IMR-90 (cell line): ENCODE data around the gene GJC3. TPM values are rescaled to one million over a fixed set of nuclear protein-coding genes. Genes with fewer than 3 reads are reported as not detected.
"Not testable (repeated sequence)": the region's sequence is repeated elsewhere in the genome, so short reads cannot be mapped to it uniquely, and the experiment has no call there.

Source experiments
- ATAC-seq: fragments of 200-7000 bp; cut with Tn5 transposase; 2 replicates; pipeline ENCODE4 v1.9.1; 2020; ENCODE audit warnings: low read depth, mild to moderate bottlenecking, moderate library complexity
- BruUV-seq: library from RNA; stranded (reverse); fragments of 400-500 nt; replicated peaks from 2 replicates; lab custom pipeline; 2021; lab: Mats Ljungman, UMichigan
- CTCF ChIA-PET: fragments of 300-600 bp; formaldehyde crosslinking; extraction: SDS; loops from one replicate; lab custom pipeline; 2021; ENCODE audit warnings: antibody characterized with exemption; lab: Yijun Ruan, JAX
- POLR2A ChIA-PET: fragments of 300-600 bp; sonication (Branson Sonifier 250); formaldehyde crosslinking; loops from one replicate; lab custom pipeline; 2022; ENCODE audit warnings: antibody characterized with exemption; ENCODE audit not compliant: unreplicated experiment; lab: Charles Lee
- DNase-seq: peaks from one replicate; pipeline ENCODE4 v3.0.0; 2013
- H2AFZ ChIP-seq: replicated peaks from 2 replicates; pipeline ENCODE3; 2013; ENCODE audit warnings: low read length, mild to moderate bottlenecking; ENCODE audit not compliant: poor library complexity
- H2AK5ac ChIP-seq: 2 replicates; pipeline ENCODE4 v1.6.1; 2013; ENCODE audit warnings: low read depth, low read length, inconsistent platforms
- H2AK9ac ChIP-seq: replicated peaks from 2 replicates; pipeline ENCODE3; 2013; ENCODE audit warnings: mild to moderate bottlenecking, low read depth, low read length, moderate library complexity; ENCODE audit not compliant: poor library complexity
- H2BK120ac ChIP-seq: 2 replicates; pipeline ENCODE4 v1.6.1; 2013; ENCODE audit warnings: low read depth, low read length, inconsistent platforms
- H2BK15ac ChIP-seq: 3 replicates; pipeline ENCODE4 v1.6.1; 2013; ENCODE audit warnings: low read depth, low read length, inconsistent platforms
- H2BK20ac ChIP-seq: 2 replicates; pipeline ENCODE4 v1.6.1; 2013; ENCODE audit warnings: low read depth, mild to moderate bottlenecking, inconsistent platforms, low read length, moderate library complexity
- H2BK5ac ChIP-seq: 2 replicates; pipeline ENCODE4 v1.6.1; 2013; ENCODE audit warnings: mild to moderate bottlenecking, low read depth, low read length, inconsistent platforms; ENCODE audit not compliant: poor library complexity, severe bottlenecking
- H3K14ac ChIP-seq: replicated peaks from 2 replicates; pipeline ENCODE4 v1.6.1; 2013; ENCODE audit warnings: low read depth, low read length, inconsistent platforms
- H3K18ac ChIP-seq: 2 replicates; pipeline ENCODE4 v1.6.1; 2013; ENCODE audit warnings: low read depth, low read length, control low read depth
- H3K23ac ChIP-seq: 2 replicates; pipeline ENCODE4 v1.6.1; 2013; ENCODE audit warnings: low read depth, low read length, inconsistent platforms
- H3K27ac ChIP-seq: 2 replicates; pipeline ENCODE4 v1.5.1; 2013; ENCODE audit warnings: mild to moderate bottlenecking, control low read depth, low read length; ENCODE audit not compliant: insufficient read depth
- H3K27me3 ChIP-seq: 2 replicates; pipeline ENCODE4 v1.6.1; 2013; ENCODE audit warnings: low read length; ENCODE audit not compliant: control insufficient read depth, insufficient read depth
- H3K36me3 ChIP-seq: 2 replicates; pipeline ENCODE4 v1.6.1; 2013; ENCODE audit warnings: low read length, mixed read lengths; ENCODE audit not compliant: control insufficient read depth, insufficient read depth
- H3K4ac ChIP-seq: 2 replicates; pipeline ENCODE4 v1.6.1; 2013; ENCODE audit warnings: low read depth, low read length, inconsistent platforms
- H3K4me1 ChIP-seq: 2 replicates; pipeline ENCODE4 v1.6.1; 2013; ENCODE audit warnings: low read length, mixed read lengths; ENCODE audit not compliant: control insufficient read depth, insufficient read depth
- H3K4me2 ChIP-seq: 2 replicates; pipeline ENCODE4 v1.6.1; 2013; ENCODE audit warnings: low read depth, mild to moderate bottlenecking, control low read depth, low read length, moderate library complexity
- H3K4me3 ChIP-seq: 2 replicates; pipeline ENCODE4 v1.5.1; 2013; ENCODE audit warnings: low read depth, mild to moderate bottlenecking, control low read depth, low read length, moderate library complexity; ENCODE audit not compliant: insufficient read depth
- H3K56ac ChIP-seq: 2 replicates; pipeline ENCODE4 v1.6.1; 2013; ENCODE audit warnings: low read length, inconsistent platforms; ENCODE audit not compliant: insufficient read depth; ENCODE audit errors: extremely low read depth
- H3K79me1 ChIP-seq, 2 experiments: 2 replicates each; pipeline ENCODE4 v1.6.1; 2013; ENCODE audit warnings: low read length in 2 of 2, inconsistent platforms in 1 of 2, low read depth in 1 of 2
- H3K9ac ChIP-seq: 2 replicates; pipeline ENCODE4 v1.6.1; 2013; ENCODE audit warnings: low read depth, low read length, control low read depth
- H3K9me1 ChIP-seq: 2 replicates; pipeline ENCODE4 v1.6.1; 2013; ENCODE audit warnings: low read length, inconsistent platforms; ENCODE audit not compliant: insufficient read depth
- H3K9me3 ChIP-seq: 2 replicates; pipeline ENCODE4 v1.6.1; 2013; ENCODE audit warnings: low read length; ENCODE audit not compliant: control insufficient read depth, insufficient read depth
- H4K20me1 ChIP-seq: 2 replicates; pipeline ENCODE4 v1.6.1; 2013; ENCODE audit warnings: low read length, inconsistent platforms; ENCODE audit not compliant: insufficient read depth
- H4K5ac ChIP-seq: 2 replicates; pipeline ENCODE4 v1.6.1; 2013; ENCODE audit warnings: mild to moderate bottlenecking, low read depth, low read length, control low read depth
- H4K8ac ChIP-seq, 2 experiments: 2 replicates each; pipeline ENCODE4 v1.6.1; 2013; ENCODE audit warnings: low read depth in 2 of 2, low read length in 2 of 2, control low read depth in 1 of 2, inconsistent platforms in 1 of 2
- H4K91ac ChIP-seq: 2 replicates; pipeline ENCODE4 v1.6.1; 2013; ENCODE audit warnings: low read depth, low read length, inconsistent platforms; ENCODE audit not compliant: insufficient read depth
- CHD1 ChIP-seq: IDR thresholded peaks from 2 replicates; pipeline ENCODE4 v1.6.1; 2012; ENCODE audit warnings: low read depth, low read length, improper control_type of control experiment
- CTCF ChIP-seq: conservative IDR thresholded peaks from 2 replicates; pipeline ENCODE4 v1.5.1; 2012; ENCODE audit warnings: mild to moderate bottlenecking, low read depth, low read length, improper control_type of control experiment
- MAFK ChIP-seq: IDR thresholded peaks from 2 replicates; pipeline ENCODE4 v1.6.1; 2012; ENCODE audit warnings: low read depth, low read length, improper control_type of control experiment
- POLR2A ChIP-seq: IDR thresholded peaks from 2 replicates; pipeline ENCODE4 v1.6.1; 2012; ENCODE audit warnings: mild to moderate bottlenecking, low read depth, low read length
- RAD21 ChIP-seq: IDR thresholded peaks from 2 replicates; pipeline ENCODE4 v1.6.1; 2012; ENCODE audit warnings: low read length, improper control_type of control experiment
- SMC3 ChIP-seq: fragments of 150-350 bp; IDR thresholded peaks from 2 replicates; pipeline ENCODE4 v1.6.1; 2016; ENCODE audit warnings: low read depth, mild to moderate bottlenecking, antibody characterized with exemption, low read length, moderate library complexity
- WGBS, 2 experiments: methylation state at CpG; one replicate each; pipeline versions ENCODE4 v1.1.5 to v1.1.7; 2013; ENCODE audit warnings: missing lambda C conversion rate in 2 of 2; ENCODE audit not compliant: insufficient read length in 1 of 2; ENCODE audit errors: extremely low coverage in 2 of 2; 5-methylcytosine and 5-hydroxymethylcytosine counted together
- dilution Hi-C: fragments of 300-500 bp; cut with HindIII; formaldehyde crosslinking; loops from one replicate; pipeline ENCODE4 v1.14.3; 2018; ENCODE audit warnings: low sequenced_read_pairs; ENCODE audit not compliant: unreplicated experiment
- in situ Hi-C: fragments of 300-500 bp; cut with MboI; formaldehyde crosslinking; loops from 3 replicates; pipeline ENCODE4 v1.14.3; 2019; ENCODE audit warnings: low sequenced_read_pairs, inconsistent platforms, mixed read lengths
- intact Hi-C: fragments of 100-400 bp; cut with micrococcal nuclease; formaldehyde crosslinking; loops from 2 replicates; pipeline ENCODE4 v1.10.0; 2022
- polyA plus RNA-seq, 3 experiments: library from polyadenylated mRNA; depleted of rRNA; stranded (reverse); fragments of >200 nt; gene quantifications; 2 replicates each; pipeline ENCODE4 v1.2.3, GENCODE V29; 2012; ENCODE audit warnings: low replicate concordance in 1 of 3
- total RNA-seq: library from RNA; depleted of rRNA; stranded (reverse); fragments of >200 nt; gene quantifications from 2 replicates; pipeline ENCODE4 v1.2.3, GENCODE V29; 2012
- TF ChIP-seq, protein P1 (sequence below): fragments of 150-350 bp; IDR thresholded peaks from 2 replicates; pipeline ENCODE4 v1.6.1; 2016; ENCODE audit warnings: low read depth, mild to moderate bottlenecking, low read length, moderate library complexity, borderline replicate concordance

Gene GJC3
- total and polyA plus RNA-seq, 2 of the 4 experiments (the other 2 are of a cell fraction), result not detected

DNA sequence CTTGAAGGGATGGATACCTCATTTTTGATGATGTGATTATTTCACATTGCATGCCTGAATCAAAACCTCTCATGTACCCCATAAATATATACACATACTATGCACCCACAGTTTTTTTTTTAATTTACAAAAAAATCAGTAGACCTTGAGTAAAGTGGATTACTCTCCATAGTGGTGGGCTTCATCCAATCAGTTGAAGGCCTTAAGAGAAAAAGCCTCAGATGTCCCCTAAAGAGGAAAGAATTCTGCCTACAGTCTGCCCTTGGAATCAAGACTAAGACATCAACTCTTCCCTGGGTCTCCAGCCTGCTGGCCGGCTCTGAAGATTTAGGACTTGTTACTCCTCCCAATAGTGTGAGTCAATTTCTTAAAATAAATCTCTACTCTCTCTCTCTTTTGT is 45.3 kb upstream of the GJC3 start:
- DNase-seq (no peak), ATAC-seq (no peak)
- no peak overlapping the region for H2AK5ac ChIP-seq
- no peak overlapping the region for H4K5ac ChIP-seq
- no peaks in the 10 kb centered on the region for H3K79me1 ChIP-seq
- H2AFZ ChIP-seq, result no peak overlapping the region
- H2BK5ac ChIP-seq, result no peak overlapping the region
- no TSS peak for BruUV-seq
- H4K8ac ChIP-seq, result no peak overlapping the region
- H4K20me1 ChIP-seq, result no peaks in the 10 kb centered on the region
- H3K36me3 ChIP-seq, result no peaks in the 10 kb centered on the region
- no peak for TF ChIP-seq SMC3
- no peak for TF ChIP-seq CHD1
- TF ChIP-seq RAD21, result no peak
- no peak for TF ChIP-seq MAFK
- TF ChIP-seq POLR2A, result no peak
- TF ChIP-seq CTCF, result no peak
- TF ChIP-seq, protein P1, sequence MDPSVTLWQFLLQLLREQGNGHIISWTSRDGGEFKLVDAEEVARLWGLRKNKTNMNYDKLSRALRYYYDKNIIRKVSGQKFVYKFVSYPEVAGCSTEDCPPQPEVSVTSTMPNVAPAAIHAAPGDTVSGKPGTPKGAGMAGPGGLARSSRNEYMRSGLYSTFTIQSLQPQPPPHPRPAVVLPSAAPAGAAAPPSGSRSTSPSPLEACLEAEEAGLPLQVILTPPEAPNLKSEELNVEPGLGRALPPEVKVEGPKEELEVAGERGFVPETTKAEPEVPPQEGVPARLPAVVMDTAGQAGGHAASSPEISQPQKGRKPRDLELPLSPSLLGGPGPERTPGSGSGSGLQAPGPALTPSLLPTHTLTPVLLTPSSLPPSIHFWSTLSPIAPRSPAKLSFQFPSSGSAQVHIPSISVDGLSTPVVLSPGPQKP, result no peak
- H3K18ac ChIP-seq, result no peak overlapping the region
- no peak overlapping the region for H3K23ac ChIP-seq
- ChIA-PET POLR2A (no interaction called here), CTCF (no interaction called here)
- H2AK9ac ChIP-seq, result no peak overlapping the region
- H3K4me3 ChIP-seq, result no peak overlapping the region
- dilution Hi-C loops (no loop called here), intact Hi-C loops (no loop called here), in situ Hi-C loops (loop anchor here (25.0 kb wide), 1 partner anchor 1313 kb away; no protein-coding TSS in a partner anchor)
- no peak overlapping the region for H3K4me2 ChIP-seq
- H3K27ac ChIP-seq, result no peak overlapping the region
- H3K9ac ChIP-seq, result no peak overlapping the region
- H3K9me3 ChIP-seq, result no peaks in the 10 kb centered on the region; the same call in 1 of the 2 replicates
- H4K91ac ChIP-seq, result no peak overlapping the region
- H3K14ac ChIP-seq, result no peak overlapping the region
- H3K56ac ChIP-seq, result no peak overlapping the region
- no peak overlapping the region for H2BK120ac ChIP-seq
- H3K27me3 ChIP-seq, result peaks cover 6% of the 10 kb centered on the region
- H3K9me1 ChIP-seq, result no peaks in the 10 kb centered on the region
- H2BK20ac ChIP-seq, result no peak overlapping the region
- no CpG with 5 or more reads among the region's 1 CpG for WGBS, 2 experiments
- H3K4me1 ChIP-seq, result no peaks in the 10 kb centered on the region
- no peak overlapping the region for H3K4ac ChIP-seq
- H2BK15ac ChIP-seq, result no peak overlapping the region

GRCh38 chr7:99973817-99974216 is 44.4 kb upstream of the GJC3 start:
- H3K14ac ChIP-seq, H2AK5ac ChIP-seq, H2AFZ ChIP-seq, H3K4ac ChIP-seq, H3K23ac ChIP-seq, H3K9ac ChIP-seq, ATAC-seq, H3K9me3 ChIP-seq, H3K18ac ChIP-seq, H2BK15ac ChIP-seq, H3K79me1 ChIP-seq, DNase-seq, in situ Hi-C loops, dilution Hi-C loops, CTCF ChIA-PET, H2BK20ac ChIP-seq, H3K4me2 ChIP-seq, H4K20me1 ChIP-seq, intact Hi-C loops, H3K27me3 ChIP-seq, H2BK5ac ChIP-seq, H3K4me3 ChIP-seq, H3K4me1 ChIP-seq, H4K91ac ChIP-seq, H3K56ac ChIP-seq, H3K36me3 ChIP-seq, H4K8ac ChIP-seq, H3K27ac ChIP-seq, POLR2A ChIA-PET, H3K9me1 ChIP-seq, H2AK9ac ChIP-seq, BruUV-seq, H4K5ac ChIP-seq, H2BK120ac ChIP-seq: not testable (repeated sequence)
- WGBS, 2 experiments, result no CpG with 5 or more reads among the region's 7 CpGs
